HepG2 (cell line): Measurements from ENCODE around the gene ETF1. TPM values are rescaled to one million over a fixed set of nuclear protein-coding genes. Genes with fewer than 3 reads are reported as not detected.
A peak's percentile ranks its signal among the peaks of the same experiment; 100 is the strongest.

Source experiments
- HCFC1 ChIP-seq: fragments of 150-350 bp; IDR thresholded peaks from 2 replicates; pipeline ENCODE4 v1.6.1; 2014; ENCODE audit warnings: low read depth, low read length
- KDM5A ChIP-seq: fragments of 200-600 bp; sonication (generic); IDR thresholded peaks from 2 replicates; pipeline ENCODE4 v1.7.0; 2018; ENCODE audit warnings: antibody characterized with exemption, mild to moderate bottlenecking, low read length, borderline replicate concordance
- MXI1 ChIP-seq: IDR thresholded peaks from 3 replicates; pipeline ENCODE4 v1.6.1; 2012; ENCODE audit warnings: low read depth, low read length, inconsistent platforms, borderline replicate concordance
- NR2C2 ChIP-seq: sonication (generic); formaldehyde crosslinking; IDR thresholded peaks from 2 replicates; pipeline ENCODE4 v1.4.0; 2020; ENCODE audit warnings: missing genetic modification reagents, mild to moderate bottlenecking, moderate library complexity, borderline replicate concordance
- ZFP36 ChIP-seq: fragments of 150-350 bp; IDR thresholded peaks from 2 replicates; pipeline ENCODE4 v1.6.1; 2018; ENCODE audit warnings: borderline replicate concordance, low read length, low read depth; ENCODE audit not compliant: partially characterized antibody
- ZFP41 ChIP-seq: sonication (generic); formaldehyde crosslinking; IDR thresholded peaks from 2 replicates; pipeline ENCODE4 v1.4.0; 2020; ENCODE audit warnings: mild to moderate bottlenecking, missing genetic modification reagents, borderline replicate concordance
- ZNF263 ChIP-seq: sonication (generic); formaldehyde crosslinking; IDR thresholded peaks from 2 replicates; pipeline ENCODE4 v1.4.0; 2020; ENCODE audit warnings: missing genetic modification reagents
- ZNF329 ChIP-seq: sonication (generic); formaldehyde crosslinking; IDR thresholded peaks from 2 replicates; pipeline ENCODE4 v1.9.0; 2021; ENCODE audit warnings: low read depth, mild to moderate bottlenecking, missing genetic modification reagents
- ZNF496 ChIP-seq: sonication (generic); formaldehyde crosslinking; IDR thresholded peaks from 2 replicates; pipeline ENCODE4 v1.8.1; 2023; ENCODE audit warnings: mild to moderate bottlenecking, moderate library complexity, missing genetic modification reagents; ENCODE audit not compliant: insufficient replicate concordance
- ZSCAN12 ChIP-seq: sonication (generic); formaldehyde crosslinking; IDR thresholded peaks from 2 replicates; pipeline ENCODE4 v1.9.0; 2021; ENCODE audit warnings: mild to moderate bottlenecking, missing genetic modification reagents
- polyA plus RNA-seq, 8 experiments: library from polyadenylated mRNA; depleted of rRNA in 3 of 8; stranded (reverse) in 7 of 8; unstranded in 1 of 8; fragments of >200 nt; fragmentation: Illumina TruSeq in 4 of 8; extraction: Trizol in 4 of 8; gene quantifications; 2 replicates each; pipeline versions ENCODE4 v1.2.1 to v1.2.3, GENCODE V29; 2011 to 2016; ENCODE audit warnings: low read depth in 4 of 8, missing spikeins in 1 of 8, mixed read lengths in 1 of 8; ENCODE audit not compliant: insufficient read depth in 1 of 8
- total RNA-seq, 5 experiments: library from RNA; depleted of rRNA; stranded (reverse); fragments of >200 nt; fragmentation: Illumina TruSeq; extraction: Trizol; gene quantifications; 2 replicates each; pipeline ENCODE4 v1.2.3, GENCODE V29; 2016; ENCODE audit warnings: low read depth in 1 of 5
- TF ChIP-seq, protein P1 (sequence below): sonication (generic); formaldehyde crosslinking; IDR thresholded peaks from 2 replicates; pipeline ENCODE4 v1.8.0; 2023; ENCODE audit warnings: mild to moderate bottlenecking, missing genetic modification reagents
- TF ChIP-seq, protein P2 (sequence below): sonication (generic); formaldehyde crosslinking; IDR thresholded peaks from 2 replicates; pipeline ENCODE4 v1.5.0; 2020; ENCODE audit warnings: missing genetic modification reagents
- TF ChIP-seq, protein P3 (sequence below): IDR thresholded peaks from 2 replicates; pipeline ENCODE4 v1.6.1; 2016
- TF ChIP-seq, protein P4 (sequence below): sonication (generic); formaldehyde crosslinking; IDR thresholded peaks from 2 replicates; pipeline ENCODE4 v1.5.0; 2020; ENCODE audit warnings: mild to moderate bottlenecking, missing genetic modification reagents
- TF ChIP-seq, protein P5 (sequence below): sonication (generic); formaldehyde crosslinking; IDR thresholded peaks from 2 replicates; pipeline ENCODE4 v1.8.1; 2023; ENCODE audit warnings: missing genetic modification reagents, mild to moderate bottlenecking, borderline replicate concordance
- TF ChIP-seq, protein P6 (sequence below): sonication (generic); formaldehyde crosslinking; IDR thresholded peaks from 2 replicates; pipeline ENCODE4 v1.5.1; 2020; ENCODE audit warnings: mild to moderate bottlenecking, missing genetic modification reagents, borderline replicate concordance

ETF1 gene
- total and polyA plus RNA-seq, 2 of the 13 experiments (the other 11 are each of a cell fraction or from before 2014, with no cell fraction given), result 52.1 to 184 TPM

DNA sequence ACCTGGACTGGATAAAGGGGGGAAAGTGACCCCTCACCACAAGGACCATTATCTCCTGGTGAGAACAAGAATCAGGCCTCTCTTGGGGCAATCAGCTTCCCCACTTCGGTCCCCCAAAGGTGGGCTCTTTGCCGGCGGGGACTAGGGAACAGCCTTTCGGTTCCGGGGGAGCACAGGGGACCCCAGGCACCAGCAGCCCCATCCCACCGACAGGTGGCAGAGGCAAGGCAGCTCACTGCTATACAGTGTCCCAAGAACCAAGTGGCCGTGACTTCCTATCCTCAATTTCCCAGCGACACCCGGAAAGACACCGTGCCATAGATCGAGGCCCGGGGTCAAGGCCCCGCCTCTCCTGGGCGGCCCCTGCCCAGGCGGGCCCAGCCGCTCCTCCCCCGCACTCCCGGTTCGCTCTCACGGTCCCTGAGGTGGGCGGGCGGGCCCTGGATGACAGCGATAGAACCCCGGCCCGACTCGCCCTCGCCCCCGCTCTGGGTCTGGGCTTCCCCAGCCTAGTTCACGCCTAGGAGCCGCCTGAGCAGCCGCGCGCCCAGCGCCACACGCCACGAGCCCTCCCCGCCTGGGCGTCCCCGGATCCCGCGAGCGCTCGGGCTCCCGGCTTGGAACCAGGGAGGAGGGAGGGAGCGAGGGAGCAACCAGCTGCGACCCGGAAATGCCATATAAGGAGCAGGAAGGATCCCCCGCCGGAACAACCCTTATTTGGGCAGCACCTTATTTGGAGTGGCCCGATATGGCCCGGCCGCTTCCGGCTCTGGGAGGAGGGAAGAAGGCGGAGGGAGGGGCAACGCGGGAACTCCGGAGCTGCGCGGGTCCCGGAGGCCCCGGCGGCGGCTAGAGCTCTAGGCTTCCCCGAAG, 78.4 kb downstream of the ETF1 start (continued):
- TF ChIP-seq, protein P1, sequence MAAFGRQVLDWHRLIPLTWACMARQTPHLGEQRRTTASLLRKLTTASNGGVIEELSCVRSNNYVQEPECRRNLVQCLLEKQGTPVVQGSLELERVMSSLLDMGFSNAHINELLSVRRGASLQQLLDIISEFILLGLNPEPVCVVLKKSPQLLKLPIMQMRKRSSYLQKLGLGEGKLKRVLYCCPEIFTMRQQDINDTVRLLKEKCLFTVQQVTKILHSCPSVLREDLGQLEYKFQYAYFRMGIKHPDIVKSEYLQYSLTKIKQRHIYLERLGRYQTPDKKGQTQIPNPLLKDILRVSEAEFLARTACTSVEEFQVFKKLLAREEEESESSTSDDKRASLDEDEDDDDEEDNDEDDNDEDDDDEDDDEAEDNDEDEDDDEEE (CRISPR knock-in tag), result 0 out of 2 replicates have a peak, but pooled peaks have one; percentile 69
- TF ChIP-seq ZFP36 (peak; percentile 99), ZFP41 (CRISPR knock-in tag) (peak; percentile 21; the same call in 1 of the 2 replicates), HCFC1 (no peak; the same call in 1 of the 2 replicates), ZSCAN12 (no peak), NR2C2 (peak; percentile 71), ZNF329 (CRISPR knock-in tag) (peak; percentile 47; the same call in 1 of the 2 replicates), KDM5A (no peak; the same call in 1 of the 2 replicates), ZNF496 (no peak), ZNF263 (CRISPR knock-in tag) (peak; percentile 95), MXI1 (peak; percentile 68; the same call in 1 of the 3 replicates)
- TF ChIP-seq, protein P2, sequence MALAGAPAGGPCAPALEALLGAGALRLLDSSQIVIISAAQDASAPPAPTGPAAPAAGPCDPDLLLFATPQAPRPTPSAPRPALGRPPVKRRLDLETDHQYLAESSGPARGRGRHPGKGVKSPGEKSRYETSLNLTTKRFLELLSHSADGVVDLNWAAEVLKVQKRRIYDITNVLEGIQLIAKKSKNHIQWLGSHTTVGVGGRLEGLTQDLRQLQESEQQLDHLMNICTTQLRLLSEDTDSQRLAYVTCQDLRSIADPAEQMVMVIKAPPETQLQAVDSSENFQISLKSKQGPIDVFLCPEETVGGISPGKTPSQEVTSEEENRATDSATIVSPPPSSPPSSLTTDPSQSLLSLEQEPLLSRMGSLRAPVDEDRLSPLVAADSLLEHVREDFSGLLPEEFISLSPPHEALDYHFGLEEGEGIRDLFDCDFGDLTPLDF (CRISPR knock-in tag), result 0 out of 2 replicates have a peak, but pooled peaks have one; percentile 40
- TF ChIP-seq, protein P3, sequence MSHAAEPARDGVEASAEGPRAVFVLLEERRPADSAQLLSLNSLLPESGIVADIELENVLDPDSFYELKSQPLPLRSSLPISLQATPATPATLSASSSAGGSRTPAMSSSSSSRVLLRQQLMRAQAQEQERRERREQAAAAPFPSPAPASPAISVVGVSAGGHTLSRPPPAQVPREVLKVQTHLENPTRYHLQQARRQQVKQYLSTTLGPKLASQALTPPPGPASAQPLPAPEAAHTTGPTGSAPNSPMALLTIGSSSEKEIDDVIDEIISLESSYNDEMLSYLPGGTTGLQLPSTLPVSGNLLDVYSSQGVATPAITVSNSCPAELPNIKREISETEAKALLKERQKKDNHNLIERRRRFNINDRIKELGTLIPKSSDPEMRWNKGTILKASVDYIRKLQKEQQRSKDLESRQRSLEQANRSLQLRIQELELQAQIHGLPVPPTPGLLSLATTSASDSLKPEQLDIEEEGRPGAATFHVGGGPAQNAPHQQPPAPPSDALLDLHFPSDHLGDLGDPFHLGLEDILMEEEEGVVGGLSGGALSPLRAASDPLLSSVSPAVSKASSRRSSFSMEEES (CRISPR knock-in tag), result no peak; the same call in 1 of the 2 replicates
- TF ChIP-seq, protein P4, sequence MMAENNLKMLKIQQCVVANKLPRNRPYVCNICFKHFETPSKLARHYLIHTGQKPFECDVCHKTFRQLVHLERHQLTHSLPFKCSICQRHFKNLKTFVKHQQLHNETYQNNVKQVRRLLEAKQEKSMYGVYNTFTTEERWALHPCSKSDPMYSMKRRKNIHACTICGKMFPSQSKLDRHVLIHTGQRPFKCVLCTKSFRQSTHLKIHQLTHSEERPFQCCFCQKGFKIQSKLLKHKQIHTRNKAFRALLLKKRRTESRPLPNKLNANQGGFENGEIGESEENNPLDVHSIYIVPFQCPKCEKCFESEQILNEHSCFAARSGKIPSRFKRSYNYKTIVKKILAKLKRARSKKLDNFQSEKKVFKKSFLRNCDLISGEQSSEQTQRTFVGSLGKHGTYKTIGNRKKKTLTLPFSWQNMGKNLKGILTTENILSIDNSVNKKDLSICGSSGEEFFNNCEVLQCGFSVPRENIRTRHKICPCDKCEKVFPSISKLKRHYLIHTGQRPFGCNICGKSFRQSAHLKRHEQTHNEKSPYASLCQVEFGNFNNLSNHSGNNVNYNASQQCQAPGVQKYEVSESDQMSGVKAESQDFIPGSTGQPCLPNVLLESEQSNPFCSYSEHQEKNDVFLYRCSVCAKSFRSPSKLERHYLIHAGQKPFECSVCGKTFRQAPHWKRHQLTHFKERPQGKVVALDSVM, result peak; percentile 43
- TF ChIP-seq, protein P5, sequence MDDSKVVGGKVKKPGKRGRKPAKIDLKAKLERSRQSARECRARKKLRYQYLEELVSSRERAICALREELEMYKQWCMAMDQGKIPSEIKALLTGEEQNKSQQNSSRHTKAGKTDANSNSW, result 0 out of 2 replicates have a peak, but pooled peaks have one; percentile 44
- TF ChIP-seq, protein P6, sequence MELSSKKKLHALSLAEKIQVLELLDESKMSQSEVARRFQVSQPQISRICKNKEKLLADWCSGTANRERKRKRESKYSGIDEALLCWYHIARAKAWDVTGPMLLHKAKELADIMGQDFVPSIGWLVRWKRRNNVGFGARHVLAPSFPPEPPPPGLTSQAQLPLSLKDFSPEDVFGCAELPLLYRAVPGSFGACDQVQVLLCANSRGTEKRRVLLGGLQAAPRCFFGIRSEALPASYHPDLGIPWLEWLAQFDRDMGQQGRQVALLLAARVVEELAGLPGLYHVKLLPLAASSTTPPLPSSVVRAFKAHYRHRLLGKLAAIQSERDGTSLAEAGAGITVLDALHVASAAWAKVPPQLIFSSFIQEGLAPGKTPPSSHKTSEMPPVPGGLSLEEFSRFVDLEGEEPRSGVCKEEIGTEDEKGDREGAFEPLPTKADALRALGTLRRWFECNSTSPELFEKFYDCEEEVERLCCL (CRISPR knock-in tag), result no peak
